COLO668 (cell line): ENCODE data around the gene HMGB1.

Experiments used
- DNase-seq: peaks from one replicate; lab custom pipeline; 2025; ENCODE audit not compliant: unreplicated experiment; lab: John Stamatoyannopoulos, UW

The HMGB1 gene

DNA sequence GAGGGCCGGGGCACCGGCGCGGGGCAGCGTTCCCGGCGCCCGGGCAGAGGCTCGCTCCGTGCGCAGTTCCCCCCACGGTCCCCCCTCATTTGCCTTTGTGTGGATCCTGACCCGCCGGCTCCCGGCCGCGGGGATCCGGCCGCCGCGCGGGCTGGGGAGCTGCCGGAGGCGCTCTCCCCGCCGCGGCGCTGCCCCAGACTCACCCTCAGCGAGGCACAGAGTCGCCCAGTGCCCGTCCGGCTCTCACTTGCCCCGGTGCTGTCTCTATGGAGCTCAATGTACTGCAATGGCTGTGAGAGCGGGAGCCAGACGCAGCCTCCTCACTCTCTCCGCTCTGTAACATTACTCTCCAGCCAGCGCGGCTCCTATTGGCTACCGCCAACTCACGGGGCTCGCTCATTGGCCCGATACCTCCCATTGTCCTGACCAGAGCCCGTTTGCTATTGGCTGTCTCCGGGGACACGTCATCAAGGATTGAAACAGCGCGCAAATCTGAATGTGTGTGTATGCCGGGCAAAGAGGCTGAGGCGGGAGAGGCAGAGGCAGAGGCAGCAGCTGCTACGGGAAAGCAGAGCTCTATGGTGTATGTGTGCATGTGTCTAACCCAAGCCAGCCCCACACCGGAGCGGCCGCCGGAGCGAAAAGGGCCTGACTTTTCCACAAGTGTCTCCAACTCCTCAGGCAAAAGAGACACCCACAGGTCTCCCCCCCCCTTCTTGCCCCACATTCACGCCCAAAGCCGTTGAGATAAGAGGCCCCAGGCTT lies at the start of gene HMGB1:
TSS of gene HMGB1 (minus strand) at position 344 of the 765 bp plus-strand sequence. CDS start 2,256 bp downstream, outside the sequence.
- peak; percentile 99 for DNase-seq

- DNase-seq: no peak
Measured at GRCh38 chr13:30510811-30511371, 45.2 kb upstream of the HMGB1 start.

GRCh38 chr13:30510091-30510490 lies 44.4 kb upstream of the HMGB1 start:
- no peak for DNase-seq

DNA sequence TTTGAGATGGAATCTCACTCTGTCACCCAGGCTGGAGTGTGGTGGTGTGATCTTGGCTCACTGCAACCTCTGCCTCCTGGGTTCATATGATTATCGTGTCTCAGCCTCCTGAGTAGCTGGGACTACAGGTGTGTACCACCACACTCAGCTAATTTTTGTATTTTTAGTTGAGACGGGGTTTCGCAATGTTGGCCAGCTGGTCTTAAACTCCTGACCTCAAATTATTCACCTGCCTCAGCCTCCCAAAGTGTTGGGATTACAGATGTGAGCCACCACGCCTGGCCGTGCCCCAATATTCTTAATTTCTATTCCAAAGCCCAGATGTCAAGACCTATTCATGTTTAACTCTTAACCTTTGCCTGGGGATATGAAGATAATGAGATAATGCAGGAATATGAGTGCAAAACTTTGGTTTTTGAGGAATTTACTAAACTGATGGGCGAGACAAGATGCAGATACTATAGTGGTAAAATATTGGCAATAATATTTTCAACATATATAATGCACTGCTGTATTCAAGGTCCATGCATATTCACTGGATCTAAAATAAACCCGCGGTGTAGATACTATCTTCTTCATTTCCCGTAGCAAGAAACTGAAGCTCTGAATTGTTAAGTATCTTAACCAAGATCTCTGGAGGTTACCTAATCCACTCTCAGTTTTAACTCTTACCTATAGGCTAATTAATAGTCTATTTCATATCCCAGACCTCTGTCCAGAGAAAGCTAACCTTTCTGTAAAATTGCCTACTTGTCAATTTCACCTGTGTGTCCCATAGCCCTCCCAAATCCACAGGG lies 43.7 kb upstream of the HMGB1 start:
- no peak for DNase-seq

- DNase-seq: no peak
Measured at GRCh38 chr13:30504081-30504480, 38.3 kb upstream of the HMGB1 start.

DNA sequence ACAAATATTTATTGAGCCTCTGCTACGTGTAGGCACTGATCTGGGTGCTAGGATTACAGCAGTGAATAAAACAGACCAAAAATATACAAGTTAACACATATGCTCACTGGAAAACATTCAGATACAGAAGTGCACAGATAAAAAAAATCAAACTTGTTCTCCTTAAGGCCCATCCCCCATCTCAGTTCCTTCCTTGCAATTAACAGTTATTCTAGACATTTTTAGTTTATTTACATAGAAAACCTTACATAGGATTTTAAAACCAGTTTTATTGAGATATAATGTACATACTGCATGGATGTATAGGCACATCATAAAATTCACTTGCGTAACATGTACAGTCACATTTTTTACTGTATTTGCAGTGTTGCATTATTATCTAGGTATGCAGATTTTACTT lies 36.5 kb upstream of the HMGB1 start:
- DNase-seq: no peak

- DNase-seq: no peak
Measured at GRCh38 chr13:30499338-30499737, 33.6 kb upstream of the HMGB1 start.

DNA sequence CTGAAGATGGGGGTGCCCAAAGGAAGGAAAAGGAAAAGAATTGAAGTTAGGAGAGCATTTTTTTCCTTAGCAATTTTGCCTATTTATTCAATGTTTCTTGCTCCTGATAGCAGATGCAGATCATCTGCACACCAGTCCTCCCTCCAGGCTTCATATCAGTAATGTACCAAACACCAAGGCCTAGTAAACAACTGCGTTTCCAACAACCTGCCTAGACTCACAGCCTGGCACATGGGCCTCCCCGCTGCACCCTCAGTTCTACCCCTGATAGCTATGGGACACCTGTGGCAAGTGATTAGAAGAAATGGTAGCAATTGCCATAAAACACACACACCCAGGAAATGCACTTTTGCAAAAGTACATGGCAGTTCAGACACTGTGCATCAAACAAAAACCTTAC lies 30.4 kb upstream of the HMGB1 start:
- DNase-seq: no peak

DNA sequence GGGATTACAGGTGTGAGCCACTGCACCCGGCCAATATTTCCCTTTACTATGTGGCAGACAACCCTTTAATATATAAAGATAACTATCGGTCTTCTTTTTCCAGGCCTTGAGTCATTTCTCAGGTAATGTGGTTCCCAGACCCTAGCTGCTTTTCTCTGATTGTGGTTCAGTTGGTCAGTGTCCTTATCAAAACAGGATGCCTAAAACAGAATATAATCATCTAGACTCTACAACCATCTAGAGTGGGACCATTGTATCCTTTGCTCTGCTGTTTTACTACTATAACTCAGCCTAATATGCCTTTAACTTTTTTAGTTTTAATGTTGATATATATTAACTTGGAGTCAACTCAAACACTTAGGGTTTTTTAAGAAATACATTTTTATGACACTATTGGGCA lies 30.0 kb upstream of the HMGB1 start:
- no peak for DNase-seq

DNA sequence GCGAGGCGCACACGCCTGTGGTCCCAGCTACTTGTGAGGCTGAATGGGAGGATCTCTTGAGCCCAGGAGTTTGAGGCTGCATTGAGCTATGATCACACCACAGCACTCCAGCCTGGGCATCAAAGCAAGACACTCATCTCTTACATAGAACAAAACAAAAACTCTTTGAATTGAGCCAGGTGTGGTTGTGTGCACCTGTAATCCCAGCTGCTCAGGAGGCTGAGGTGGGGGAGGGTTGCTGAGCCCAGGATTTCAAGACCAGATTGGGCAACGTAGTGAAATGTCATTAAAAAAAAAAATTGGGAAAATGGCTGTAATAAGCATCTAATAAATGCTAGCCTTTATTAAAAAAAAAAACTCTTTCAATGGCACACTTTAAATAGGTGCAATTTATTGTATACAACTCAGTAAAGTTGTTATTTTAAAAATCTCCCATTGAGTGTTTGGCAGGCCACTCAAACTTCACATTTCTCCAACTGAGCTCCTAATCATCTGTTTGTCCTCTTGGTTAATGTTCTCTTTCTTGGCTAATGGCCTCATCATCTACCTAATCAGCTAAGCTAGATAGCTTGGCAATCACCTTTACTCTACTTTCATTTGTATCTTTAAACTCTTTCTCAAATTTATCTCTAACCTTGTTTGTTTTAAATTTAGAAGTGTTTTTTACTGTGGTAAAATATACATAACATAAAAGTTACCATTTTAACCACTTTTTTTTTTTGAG lies 28.1 kb upstream of the HMGB1 start:
- DNase-seq: peak; percentile 43

GRCh38 chr13:30487075-30487470 lies 21.3 kb upstream of the HMGB1 start:
- DNase-seq: no peak

GRCh38 chr13:30486230-30487074 lies 20.7 kb upstream of the HMGB1 start:
- no peak for DNase-seq

DNA sequence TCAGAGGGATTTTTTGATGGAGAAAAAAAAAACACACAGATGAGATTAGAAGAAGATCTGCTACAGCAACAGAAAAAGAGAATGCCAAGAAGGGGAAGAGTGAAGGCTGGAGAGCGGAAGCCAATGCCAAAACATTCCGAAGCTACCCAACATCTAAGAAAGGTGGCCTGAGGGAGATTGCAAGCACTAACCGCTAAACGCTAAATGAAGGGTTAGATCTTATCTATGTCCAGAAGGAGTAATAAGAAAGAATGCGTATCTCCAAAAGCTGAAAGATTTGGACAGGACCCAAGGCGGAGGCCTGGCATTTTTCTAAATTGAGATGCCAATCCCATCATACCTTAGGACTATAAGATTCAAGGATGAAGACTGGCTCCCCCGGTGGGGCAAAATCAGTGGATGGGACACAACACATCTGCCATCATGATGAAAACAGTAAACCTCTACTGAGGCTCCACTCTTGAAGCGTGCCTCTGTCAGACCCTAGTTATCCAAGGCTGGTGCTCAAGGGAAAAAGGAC lies 15.6 kb upstream of the HMGB1 start:
- no peak for DNase-seq

GRCh38 chr13:30480292-30480950 lies 14.7 kb upstream of the HMGB1 start:
- no peak for DNase-seq

GRCh38 chr13:30479883-30480219 lies 14.1 kb upstream of the HMGB1 start:
- DNase-seq: no peak

GRCh38 chr13:30479154-30479882 lies 13.6 kb upstream of the HMGB1 start:
- DNase-seq: no peak

GRCh38 chr13:30477346-30478195 lies 11.8 kb upstream of the HMGB1 start:
- DNase-seq: no peak

DNA sequence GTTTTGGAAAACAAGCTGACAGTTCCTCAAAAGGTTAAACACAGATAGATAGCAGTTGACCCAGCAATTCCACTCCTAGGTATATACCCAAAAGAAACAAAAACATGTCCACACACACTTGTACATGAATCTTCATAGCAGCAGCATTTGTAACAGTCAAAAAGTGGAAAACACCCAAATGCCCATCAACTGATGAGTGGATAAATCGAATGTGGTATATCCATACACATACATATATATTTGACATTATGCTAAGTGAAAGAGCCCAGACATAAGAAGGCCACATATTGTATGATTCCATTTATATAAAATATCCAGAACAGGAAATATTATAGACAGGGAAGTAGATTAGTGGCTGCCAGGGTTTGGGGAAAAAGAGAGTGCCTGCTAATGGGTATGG lies 7.9 kb upstream of the HMGB1 start:
- no peak for DNase-seq
